Spleen (tissue), 11 donors: ENCODE measurements around the gene PCBP3. TPM values are rescaled to one million over a fixed set of nuclear protein-coding genes. Genes with fewer than 3 reads are reported as not detected.

Experiments used
- DNase-seq: peaks from one replicate; pipeline ENCODE4 v3.0.0-alpha.2; 2020
- H3K27ac ChIP-seq, 8 donors: fragments of 200-600 bp; sonication (generic) in 7 of 8; 1 replicate in 4 of 8; 2 replicates in 4 of 8; pipeline versions ENCODE4 v1.5.0 to v1.8.0; 2016 to 2021; ENCODE audit warnings: inconsistent platforms in 4 of 8, mild to moderate bottlenecking in 4 of 8, moderate library complexity in 1 of 8
- H3K27me3 ChIP-seq, 7 donors: fragments of 200-600 bp; sonication (generic) in 6 of 7; replicated peaks in 1 of 7; 1 replicate in 4 of 7; 2 replicates in 3 of 7; pipeline versions ENCODE4 v1.5.0 to v1.8.0; 2016 to 2021; ENCODE audit warnings: inconsistent platforms in 3 of 7, mild to moderate bottlenecking in 1 of 7
- H3K36me3 ChIP-seq, 6 donors: fragments of 200-600 bp; sonication (generic) in 5 of 6; 1 replicate in 4 of 6; 2 replicates in 2 of 6; pipeline versions ENCODE4 v1.5.0 to v1.8.0; 2016 to 2021; ENCODE audit warnings: inconsistent platforms in 2 of 6
- H3K4me1 ChIP-seq, 6 donors: fragments of 200-600 bp; sonication (generic) in 5 of 6; 1 replicate in 3 of 6; 2 replicates in 3 of 6; pipeline versions ENCODE4 v1.5.0 to v1.8.0; 2016 to 2021; ENCODE audit warnings: inconsistent platforms in 3 of 6
- H3K4me3 ChIP-seq, 8 donors: fragments of 200-600 bp; sonication (generic) in 7 of 8; 1 replicate in 4 of 8; 2 replicates in 4 of 8; pipeline versions ENCODE4 v1.5.0 to v1.8.0; 2016 to 2021; ENCODE audit warnings: inconsistent platforms in 4 of 8, mild to moderate bottlenecking in 4 of 8, moderate library complexity in 2 of 8
- H3K9me3 ChIP-seq, 8 donors: fragments of 200-600 bp; sonication (generic) in 7 of 8; 1 replicate in 4 of 8; 2 replicates in 4 of 8; pipeline versions ENCODE4 v1.5.0 to v1.8.0; 2016 to 2021; ENCODE audit warnings: inconsistent platforms in 4 of 8
- POLR2A ChIP-seq, 3 donors: fragments of 450-650 bp; IDR thresholded peaks; one replicate each; pipeline ENCODE4 v1.5.1; 2017; ENCODE audit warnings: antibody characterized with exemption in 3 of 3, mild to moderate bottlenecking in 1 of 3
- POLR2AphosphoS5 ChIP-seq, 3 donors: sonication (generic); formaldehyde crosslinking; IDR thresholded peaks; one replicate each; pipeline ENCODE4 v1.5.1; 2017; ENCODE audit warnings: antibody characterized with exemption in 3 of 3
- WGBS, 5 donors: extraction: QIAGEN DNeasy Blood & Tissue Kit in 3 of 5; methylation state at CpG; one replicate each; pipeline versions ENCODE4 v1.1.5 to v1.1.7; 2013 to 2018; 5-methylcytosine and 5-hydroxymethylcytosine counted together
- intact Hi-C: fragments of 100-400 bp; cut with DNase I; formaldehyde crosslinking; loops from one replicate; pipeline ENCODE4 v1.15.0; 2023; ENCODE audit warnings: low total_unique reads
- polyA plus RNA-seq, 3 donors: library from polyadenylated mRNA; stranded (reverse); fragments of 200-250 nt; gene quantifications; one replicate each; pipeline ENCODE4 v1.2.1, GENCODE V29; 2013
- total RNA-seq, 7 donors: library from RNA; depleted of rRNA in 3 of 7; stranded (reverse); fragments of >200 nt in 3 of 7; fragmentation: NEBNext Ultra II Directional in 4 of 7; extraction: Animal tissue kit (Norgen Biotek cat#: 25700) in 4 of 7; gene quantifications; one replicate each; pipeline versions ENCODE4 v1.1.0 to v1.2.1, GENCODE V29; 2016 to 2021
- TF ChIP-seq, protein P1 (sequence below), 11 experiments: fragments of 200-600 bp in 7 of 11; fragments of 450-650 bp in 4 of 11; sonication (generic) in 4 of 11; IDR thresholded peaks in 8 of 11; conservative IDR thresholded peaks in 3 of 11; 1 replicate in 7 of 11; 2 replicates in 4 of 11; pipeline versions ENCODE4 v1.4.0 to v1.8.0; 2016 to 2021; ENCODE audit warnings: antibody characterized with exemption in 11 of 11, inconsistent platforms in 4 of 11, mild to moderate bottlenecking in 1 of 11
- donor health status: healthy with polysubstance abuse.
- donor health status: DM: no; HTN: no; CAD: no; lungs with moderate emphysema.
- donor health status: DM: no; HTN: no; CAD: no.
- donor health status: Bipolar disorder and iron deficiency.
- donor health status: healthy.
- donor health status: DM: no; HTN: no; CAD: no.
- donor health status: DM: yes; HTN: yes; CAD: no.

Gene PCBP3
- total and polyA plus RNA-seq, 10 donors = 4.2 to 31.6 (median 15.2) TPM

DNA sequence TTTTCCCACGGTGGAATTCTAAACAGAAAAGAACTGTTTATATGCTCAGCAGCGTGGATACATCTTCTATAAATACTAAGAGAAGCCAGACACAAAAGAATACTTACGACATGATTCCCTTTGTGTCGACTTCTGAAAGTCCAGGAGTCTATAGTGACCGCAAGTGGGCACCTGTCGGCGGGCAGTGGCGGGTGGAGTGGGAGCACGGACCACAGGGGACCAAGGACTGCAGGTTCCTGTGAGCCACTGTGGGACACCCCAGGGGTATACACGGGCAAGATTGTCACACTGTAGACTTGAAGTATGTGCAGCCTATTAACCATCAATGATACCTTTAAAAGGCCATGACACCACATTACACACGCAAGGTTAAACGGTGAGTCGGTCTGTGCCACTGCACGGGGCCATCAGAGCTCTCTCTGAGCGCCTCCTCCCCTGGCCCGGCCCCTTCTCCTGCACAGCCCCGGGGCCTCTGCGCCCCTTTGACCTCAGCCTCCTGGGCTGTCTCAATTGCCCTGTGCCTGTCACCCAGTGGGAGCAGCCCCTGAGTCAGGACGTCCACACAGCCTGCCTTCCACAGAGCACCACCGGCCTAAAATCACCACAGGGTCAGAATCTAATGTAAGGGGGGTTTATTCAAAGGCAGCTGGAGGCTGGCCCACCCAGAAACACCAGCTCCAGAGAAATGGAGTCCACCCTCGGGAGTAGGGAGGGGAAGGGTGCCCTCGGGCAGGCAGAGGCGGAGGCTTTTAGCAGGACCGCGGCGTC is 248.0 kb downstream of the PCBP3 start:
- 61 to 71% (median 67%) methylated on average over 21 to 26 of the region's 26 CpGs for WGBS, 5 donors
- TF ChIP-seq, protein P1, sequence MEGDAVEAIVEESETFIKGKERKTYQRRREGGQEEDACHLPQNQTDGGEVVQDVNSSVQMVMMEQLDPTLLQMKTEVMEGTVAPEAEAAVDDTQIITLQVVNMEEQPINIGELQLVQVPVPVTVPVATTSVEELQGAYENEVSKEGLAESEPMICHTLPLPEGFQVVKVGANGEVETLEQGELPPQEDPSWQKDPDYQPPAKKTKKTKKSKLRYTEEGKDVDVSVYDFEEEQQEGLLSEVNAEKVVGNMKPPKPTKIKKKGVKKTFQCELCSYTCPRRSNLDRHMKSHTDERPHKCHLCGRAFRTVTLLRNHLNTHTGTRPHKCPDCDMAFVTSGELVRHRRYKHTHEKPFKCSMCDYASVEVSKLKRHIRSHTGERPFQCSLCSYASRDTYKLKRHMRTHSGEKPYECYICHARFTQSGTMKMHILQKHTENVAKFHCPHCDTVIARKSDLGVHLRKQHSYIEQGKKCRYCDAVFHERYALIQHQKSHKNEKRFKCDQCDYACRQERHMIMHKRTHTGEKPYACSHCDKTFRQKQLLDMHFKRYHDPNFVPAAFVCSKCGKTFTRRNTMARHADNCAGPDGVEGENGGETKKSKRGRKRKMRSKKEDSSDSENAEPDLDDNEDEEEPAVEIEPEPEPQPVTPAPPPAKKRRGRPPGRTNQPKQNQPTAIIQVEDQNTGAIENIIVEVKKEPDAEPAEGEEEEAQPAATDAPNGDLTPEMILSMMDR (IDR thresholded peaks at IDR 0.05 in 8 of 11, conservative IDR thresholded peaks at IDR 0.05 in 3 of 11) = no peak
- no peak for TF ChIP-seq POLR2AphosphoS5 (IDR thresholded peaks at IDR 0.05)
- TF ChIP-seq POLR2A (IDR thresholded peaks at IDR 0.05) = no peak
- H3K36me3 ChIP-seq = peaks cover 0 to 6% (median 0%) of the 10 kb centered on the region in 6 donors
- peak overlapping the region; percentile 9 to 84 (median 73) for H3K27ac ChIP-seq
- peaks cover 19 to 82% (median 66%) of the 10 kb centered on the region in 6 donors for H3K4me1 ChIP-seq
- intact Hi-C loops = no loop called here
- no peaks in the 10 kb centered on the region for H3K9me3 ChIP-seq
- H3K4me3 ChIP-seq = peak overlapping the region in 3 of 8 donors; percentile 4 to 46 (median 10)
- DNase-seq = peak; percentile 80
- H3K27me3 ChIP-seq = no peaks in the 10 kb centered on the region

DNA sequence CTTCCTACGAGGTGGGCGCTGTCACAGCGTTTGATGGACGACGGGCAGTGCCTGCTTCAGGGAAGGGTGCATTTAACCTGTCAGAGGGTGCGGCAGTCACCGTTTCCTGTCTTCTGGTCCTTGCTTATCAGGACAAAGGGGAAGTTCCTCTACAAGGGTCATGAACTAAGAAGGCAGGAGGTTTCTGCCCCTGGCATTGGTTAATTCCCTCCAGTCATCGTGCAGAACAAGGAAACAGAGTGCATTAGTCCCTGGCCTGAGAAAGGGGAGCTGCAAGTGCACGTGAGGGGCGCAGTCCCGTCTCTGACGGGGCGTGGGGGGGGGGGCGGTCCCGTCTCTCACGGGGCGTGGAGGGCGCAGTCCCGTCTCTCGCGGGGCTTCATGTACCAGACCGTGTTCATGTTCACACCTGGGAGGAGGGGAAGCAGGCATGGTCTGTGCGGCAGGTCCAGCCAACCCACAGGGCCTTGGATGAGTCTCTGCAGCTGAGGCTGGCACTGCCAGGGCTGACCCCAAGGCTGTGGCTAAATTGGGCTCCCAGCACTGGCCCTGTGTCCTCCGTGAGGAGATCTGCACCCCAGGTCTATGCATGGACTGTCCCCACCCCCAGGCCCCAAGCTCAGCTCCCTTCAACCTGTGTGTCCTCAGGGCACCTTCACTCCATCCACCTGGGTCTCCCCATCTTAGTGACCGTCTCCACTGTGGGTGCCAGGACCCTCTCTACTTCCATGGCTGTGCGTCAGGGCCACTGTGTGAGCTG is 248.8 kb downstream of the PCBP3 start:
- peak; percentile 57 to 75 (median 73) for TF ChIP-seq POLR2AphosphoS5 (IDR thresholded peaks at IDR 0.05)
- TF ChIP-seq, protein P1 (IDR thresholded peaks at IDR 0.05 in 8 of 11, conservative IDR thresholded peaks at IDR 0.05 in 3 of 11) = no peak
- Histone ChIP-seq H3K4me3 (peak overlapping the region in 3 of 8 donors; percentile 4 to 46 (median 10)), H3K27ac (peak overlapping the region; percentile 9 to 84 (median 73))

GRCh38 chr21:45892916-45893739 is 249.6 kb downstream of the PCBP3 start:
- Histone ChIP-seq H3K9me3 (no peaks in the 10 kb centered on the region), H3K36me3 (peaks cover 0 to 6% (median 0%) of the 10 kb centered on the region in 6 donors), H3K4me1 (peaks cover 13 to 67% (median 50%) of the 10 kb centered on the region in 6 donors), H3K27me3 (no peaks in the 10 kb centered on the region), H3K27ac (peak overlapping the region in 5 of 8 donors; percentile 71 to 84 (median 82)), H3K4me3 (peak overlapping the region in 1 of 8 donors; percentile 46)
- 63 to 88% (median 73%) methylated on average over 11 of the region's 11 CpGs for WGBS, 5 donors
- intact Hi-C loops = no loop called here
- TF ChIP-seq, protein P1 (IDR thresholded peaks at IDR 0.05 in 8 of 11, conservative IDR thresholded peaks at IDR 0.05 in 3 of 11) = no peak
- TF ChIP-seq POLR2A (IDR thresholded peaks at IDR 0.05) (no peak), POLR2AphosphoS5 (IDR thresholded peaks at IDR 0.05) (no peak)
- DNase-seq = peak; percentile 69

More for the DNA sequence above, 248.8 kb downstream of the PCBP3 start:
- intact Hi-C loops = no loop called here
- 31 to 61% (median 36%) methylated on average over 4 to 26 of the region's 26 CpGs for WGBS, 5 donors
- Histone ChIP-seq H3K27me3 (no peaks in the 10 kb centered on the region), H3K36me3 (peaks cover 0 to 6% (median 0%) of the 10 kb centered on the region in 6 donors), H3K9me3 (no peaks in the 10 kb centered on the region), H3K4me1 (peaks cover 13 to 75% (median 58%) of the 10 kb centered on the region in 6 donors)
- peak; percentile 91 for DNase-seq
